ENCODE results near the gene METTL16.
"Not testable (repeated sequence)": the region's sequence is repeated elsewhere in the genome, so short reads cannot be mapped to it uniquely, and the experiment has no call there.

The METTL16 gene

GRCh38 chr17:2511462-2512369 is at the start of gene METTL16:
Gene METTL16, minus strand, starts transcription at chr17:2511888. Its CDS starts 9,557 bp downstream, at chr17:2502331.
- DNase-seq (ENCODE audit: low read depth) = peak; percentile 83

- no peak for DNase-seq (ENCODE audit: low read depth)
These were observed 49.0 kb upstream of the METTL16 start for GRCh38 chr17:2560658-2561057.

GRCh38 chr17:2551928-2552327 is 40.2 kb upstream of the METTL16 start:
- DNase-seq (ENCODE audit: low read depth) = no peak

GRCh38 chr17:2551493-2551892 is 39.8 kb upstream of the METTL16 start:
- DNase-seq (ENCODE audit: low read depth) = no peak

- no peak for DNase-seq (ENCODE audit: low read depth)
These were observed 37.9 kb upstream of the METTL16 start for GRCh38 chr17:2549392-2550211.

- DNase-seq (ENCODE audit: low read depth) = not testable (repeated sequence)
These were observed 36.3 kb upstream of the METTL16 start for GRCh38 chr17:2548026-2548425.

GRCh38 chr17:2547176-2547575 is 35.5 kb upstream of the METTL16 start:
- DNase-seq (ENCODE audit: low read depth) = no peak

GRCh38 chr17:2545393-2545792 is 33.7 kb upstream of the METTL16 start:
- DNase-seq (ENCODE audit: low read depth) = no peak

- DNase-seq (ENCODE audit: low read depth) = no peak
These were observed 30.8 kb upstream of the METTL16 start for GRCh38 chr17:2542456-2542855.

- DNase-seq (ENCODE audit: low read depth) = no peak
These were observed 30.4 kb upstream of the METTL16 start for GRCh38 chr17:2542056-2542455.

GRCh38 chr17:2537579-2537978 is 25.9 kb upstream of the METTL16 start:
- not testable (repeated sequence) for DNase-seq (ENCODE audit: low read depth)

- DNase-seq (ENCODE audit: low read depth) = no peak
These were observed 20.5 kb upstream of the METTL16 start for GRCh38 chr17:2532146-2532720.

GRCh38 chr17:2531243-2531954 is 19.7 kb upstream of the METTL16 start:
- DNase-seq (ENCODE audit: low read depth) = not testable (repeated sequence)

GRCh38 chr17:2521775-2522410 is 10.2 kb upstream of the METTL16 start:
- DNase-seq (ENCODE audit: low read depth) = not testable (repeated sequence)

- DNase-seq (ENCODE audit: low read depth) = no peak
These were observed 9.6 kb upstream of the METTL16 start for GRCh38 chr17:2521257-2521656.

GRCh38 chr17:2517539-2517938 is 5.9 kb upstream of the METTL16 start:
- no peak for DNase-seq (ENCODE audit: low read depth)

- no peak for DNase-seq (ENCODE audit: low read depth)
These were observed 588 bp downstream of the METTL16 start for GRCh38 chr17:2511138-2511461.

- no peak for DNase-seq (ENCODE audit: low read depth)
These were observed 1.1 kb downstream of the METTL16 start for GRCh38 chr17:2510559-2510958.

GRCh38 chr17:2508035-2508434 is 3.7 kb downstream of the METTL16 start:
- no peak for DNase-seq (ENCODE audit: low read depth)

GRCh38 chr17:2507015-2507414 is 4.7 kb downstream of the METTL16 start:
- DNase-seq (ENCODE audit: low read depth) = not testable (repeated sequence)

GRCh38 chr17:2503627-2504026 is 8.1 kb downstream of the METTL16 start:
- no peak for DNase-seq (ENCODE audit: low read depth)
